GM21576 (cell line): ENCODE results near the gene OR6P1.

ENCODE experiments used
- ATAC-seq: cut with Tn5 transposase; IDR thresholded peaks from one replicate; pipeline ENCODE4 v1.9.1; 2021; ENCODE audit warnings: mild to moderate bottlenecking, moderate library complexity; ENCODE audit not compliant: unreplicated experiment

The OR6P1 gene

GRCh38 chr1:158570480-158570879 is at the start of gene OR6P1:
Gene OR6P1 (minus strand): TSS chr1:158570580. CDS start chr1:158563604, 6,976 bp downstream.
- no peak for ATAC-seq

- no peak for ATAC-seq
These were observed 43.4 kb upstream of the OR6P1 start for GRCh38 chr1:158613764-158614163.

GRCh38 chr1:158611916-158612315 is 41.5 kb upstream of the OR6P1 start:
- ATAC-seq: no peak

GRCh38 chr1:158607296-158607695 is 36.9 kb upstream of the OR6P1 start:
- no peak for ATAC-seq

- no peak for ATAC-seq
These were observed 34.6 kb upstream of the OR6P1 start, which contains the start of gene OR10Z1 for GRCh38 chr1:158604968-158605367. Gene OR10Z1 (plus strand): TSS chr1:158605268. CDS start chr1:158606439, 1,171 bp downstream.

GRCh38 chr1:158600735-158601134 is 30.4 kb upstream of the OR6P1 start:
- no peak for ATAC-seq

- no peak for ATAC-seq
These were observed 16.6 kb upstream of the OR6P1 start for GRCh38 chr1:158586942-158587341.

GRCh38 chr1:158583962-158584361 is 13.6 kb upstream of the OR6P1 start:
- no peak for ATAC-seq

- no peak for ATAC-seq
These were observed 9.4 kb upstream of the OR6P1 start, which contains the start of gene OR10X1 for GRCh38 chr1:158579733-158580132. Gene OR10X1 (minus strand): TSS chr1:158579899. CDS start chr1:158579899, 0 bp downstream.

- no peak for ATAC-seq
These were observed 7.2 kb upstream of the OR6P1 start for GRCh38 chr1:158577561-158577960.

GRCh38 chr1:158572226-158572625 is 1.8 kb upstream of the OR6P1 start:
- no peak for ATAC-seq

- no peak for ATAC-seq
These were observed 5.8 kb downstream of the OR6P1 start for GRCh38 chr1:158564608-158565007.

GRCh38 chr1:158563853-158564252 is 6.5 kb downstream of the OR6P1 start:
- ATAC-seq: no peak

- ATAC-seq: no peak
These were observed 10.7 kb downstream of the OR6P1 start for GRCh38 chr1:158559696-158560095.

GRCh38 chr1:158554352-158554751 is 16.0 kb downstream of the OR6P1 start, which contains the start of gene OR6Y1:
Gene OR6Y1 (minus strand): TSS chr1:158554405. CDS start chr1:158548105, 6,300 bp downstream.
- ATAC-seq: no peak

GRCh38 chr1:158552296-158552695 is 18.1 kb downstream of the OR6P1 start:
- no peak for ATAC-seq

- no peak for ATAC-seq
These were observed 22.8 kb downstream of the OR6P1 start for GRCh38 chr1:158547533-158547932.

GRCh38 chr1:158537609-158538008 is 32.8 kb downstream of the OR6P1 start:
- ATAC-seq: no peak

- no peak for ATAC-seq
These were observed 35.9 kb downstream of the OR6P1 start for GRCh38 chr1:158534496-158534895.

- ATAC-seq: no peak
These were observed 43.1 kb downstream of the OR6P1 start for GRCh38 chr1:158527190-158527815.

GRCh38 chr1:158521666-158522058 is 48.7 kb downstream of the OR6P1 start:
- ATAC-seq: no peak

GRCh38 chr1:158520955-158521665 is 49.3 kb downstream of the OR6P1 start:
- no peak for ATAC-seq
